ENCODE measurements around the gene CPN2.

GRCh38 chr3:194322678-194323211, 28.4 kb downstream of the CPN2 start:
- TF ChIP-seq CTCF (conservative IDR thresholded peaks at IDR 0.05; ENCODE audit: low read depth in 2 of 2) (no peak), REST (IDR thresholded peaks at IDR 0.05; ENCODE audit: unreplicated experiment) (no peak), POLR2AphosphoS5 (IDR thresholded peaks at IDR 0.05; ENCODE audit: low read depth) (no peak), CREB1 (CRISPR knock-in tag; IDR thresholded peaks at IDR 0.05; ENCODE audit: low read depth) (no peak), ZNF331 (CRISPR knock-in tag; IDR thresholded peaks at IDR 0.05; ENCODE audit: low read depth) (no peak), EZH2phosphoT487 (IDR thresholded peaks at IDR 0.05; ENCODE audit: unreplicated experiment) (no peak), EZH2 (IDR thresholded peaks at IDR 0.05; ENCODE audit: low read depth, unreplicated experiment) (no peak), STAT1 (IDR thresholded peaks at IDR 0.05; ENCODE audit: unreplicated experiment) (no peak), JUNB (IDR thresholded peaks at IDR 0.05; ENCODE audit: unreplicated experiment) (no peak), ETS1 (IDR thresholded peaks at IDR 0.05) (no peak), NANOG (IDR thresholded peaks at IDR 0.05; ENCODE audit: borderline replicate concordance) (no peak)

All from GM23338 (cell line).